Stimulated activated CD4-positive, alpha-beta T cell treated with anti-CD3 and anti-CD28 coated beads, Interleukin-4, amount 100 ng/mL, for 48 hours (primary cell): Measurements from ENCODE around the gene RPN2.
A peak's percentile ranks its signal among the peaks of the same experiment; 100 is the strongest.

ENCODE experiments used
- DNase-seq, 2 donors: peaks; one replicate each; pipeline ENCODE4 v3.0.0-alpha.2; 2020; ENCODE audit warnings: low read depth in 2 of 2

RPN2 gene

DNA sequence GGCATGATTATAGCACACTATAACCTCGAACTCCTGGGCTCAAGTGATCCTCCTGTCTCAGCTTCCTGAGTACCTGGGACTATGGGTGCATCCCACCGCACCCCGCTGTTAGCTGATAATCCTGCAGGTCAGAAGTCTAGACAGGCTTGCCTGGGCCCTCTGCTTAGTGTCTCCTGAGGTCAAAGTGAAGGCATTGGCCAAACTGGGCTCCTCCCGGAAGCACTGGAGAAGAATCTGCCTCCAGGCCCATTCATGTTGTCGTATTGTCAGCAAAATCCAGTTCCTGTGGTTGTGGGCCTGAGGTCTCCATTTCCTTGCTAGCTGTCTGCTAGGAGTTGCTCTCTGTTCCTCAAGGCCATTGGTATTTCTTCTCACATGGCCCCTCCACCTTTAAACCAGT is 6.6 kb downstream of the RPN2 start:
- no peak for DNase-seq

DNA sequence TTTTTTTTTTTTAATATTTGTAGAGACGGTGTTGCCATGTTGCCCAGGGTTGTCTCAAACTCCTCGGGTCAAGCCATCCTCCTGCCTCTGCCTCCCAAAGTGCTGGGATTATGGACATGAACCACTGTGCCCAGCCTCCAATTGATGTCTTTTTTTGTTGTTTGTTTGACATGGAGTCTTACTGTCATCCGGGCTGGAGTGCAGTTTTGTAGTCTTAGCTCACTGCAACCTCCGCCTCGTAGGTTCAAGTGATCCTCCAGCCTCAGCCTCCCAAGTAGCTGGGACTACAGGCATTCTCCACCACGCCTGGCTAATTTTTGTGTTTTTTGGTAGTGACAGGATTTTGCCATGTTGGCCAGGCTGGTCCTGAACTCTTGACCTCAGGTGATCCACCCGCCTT is 9.7 kb downstream of the RPN2 start:
- no peak for DNase-seq

DNA sequence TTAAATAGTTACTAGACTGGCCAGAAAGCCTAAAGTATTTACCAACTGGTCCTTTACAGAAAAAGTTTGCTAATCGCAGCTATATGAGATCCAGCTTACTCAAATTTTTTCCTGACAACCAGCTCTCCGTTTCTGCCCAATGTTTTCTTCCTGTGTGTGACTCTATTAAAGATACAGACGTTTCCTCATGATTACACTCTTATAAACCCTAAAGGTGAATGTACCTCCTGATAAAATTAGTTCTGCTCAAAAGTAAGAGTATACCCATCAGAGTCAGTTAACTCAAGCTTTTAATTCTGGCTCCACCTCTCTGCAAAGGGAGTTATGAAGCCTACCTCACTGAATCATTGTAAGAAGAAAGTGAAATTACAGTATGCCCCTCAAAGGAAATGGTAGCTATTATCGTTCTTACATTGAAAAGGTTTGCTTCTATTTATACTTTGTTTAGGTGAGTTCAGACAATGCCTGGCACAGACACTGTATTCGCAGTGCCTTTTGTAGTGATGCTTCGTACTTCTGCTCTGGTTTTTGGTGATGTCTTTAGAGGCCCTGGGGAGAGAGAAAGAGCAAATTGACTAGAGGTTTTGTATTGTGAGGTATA is 10.4 kb downstream of the RPN2 start:
- DNase-seq = no peak

DNA sequence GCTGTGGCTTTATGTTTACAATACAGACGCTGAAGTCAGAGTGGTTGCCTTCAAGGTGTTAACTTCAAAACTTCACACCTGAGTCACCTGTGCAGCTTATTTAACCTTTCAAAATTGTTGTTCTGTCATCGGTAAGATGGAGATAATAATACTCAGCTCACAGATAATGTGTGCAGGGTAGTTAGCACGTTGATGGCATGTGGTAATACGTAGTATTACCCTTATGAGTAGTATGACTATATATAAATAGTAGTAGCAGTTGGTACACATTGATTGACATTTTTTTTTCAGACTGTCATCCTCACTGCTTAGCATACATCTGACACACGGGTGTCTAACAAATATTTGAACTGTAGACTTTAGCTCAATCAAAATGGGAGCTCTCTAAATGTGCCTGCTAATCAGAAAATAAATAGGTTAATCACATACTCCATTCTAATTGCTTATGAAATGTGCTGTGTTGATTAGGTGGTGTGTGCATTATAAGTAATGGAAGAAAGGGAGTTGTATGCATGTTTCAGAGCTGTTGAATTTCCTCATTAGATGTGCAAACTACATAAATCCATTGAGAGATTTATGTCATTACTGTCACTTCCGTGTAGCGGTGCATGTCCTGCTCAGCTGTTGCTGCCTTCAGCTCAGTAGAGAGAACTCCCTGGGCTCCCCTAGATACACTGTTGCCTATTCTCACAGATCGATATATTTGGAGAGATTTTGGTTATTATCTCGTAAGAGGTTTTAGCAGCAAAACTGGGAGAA is 11.4 kb downstream of the RPN2 start:
- no peak for DNase-seq

DNA sequence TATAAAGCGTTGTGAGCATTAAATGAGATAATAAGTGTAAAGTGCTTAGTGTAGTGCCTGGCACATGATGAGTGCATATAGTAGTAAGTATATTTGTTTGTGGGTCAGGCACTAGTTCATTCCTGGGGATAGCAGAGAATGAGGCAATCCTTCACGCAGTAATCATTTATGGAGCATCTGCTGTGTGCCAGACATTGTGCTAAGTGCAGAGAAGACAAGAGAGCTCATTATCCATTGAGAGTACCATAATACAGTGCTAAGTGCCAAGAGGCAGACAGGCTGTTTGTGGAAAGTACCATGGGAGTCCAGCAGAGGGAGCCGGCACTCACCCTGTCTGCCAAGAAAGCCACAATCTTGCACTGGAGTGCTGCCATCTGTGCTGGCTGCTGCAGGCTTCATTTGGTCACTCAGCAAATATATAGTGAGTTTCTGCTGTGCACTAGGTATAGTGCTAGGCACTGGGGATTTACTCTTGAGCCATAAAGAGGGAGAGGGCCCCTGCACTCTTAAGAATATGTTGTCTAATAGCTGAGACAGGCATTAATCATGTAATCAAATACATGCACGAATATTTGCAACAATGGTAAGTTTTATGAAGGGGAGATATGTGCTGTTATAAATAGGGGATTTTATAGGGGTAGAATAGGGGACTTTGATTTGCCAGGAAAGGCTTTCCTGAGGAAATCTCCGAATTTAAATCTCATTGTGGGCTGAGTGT is 13.2 kb downstream of the RPN2 start:
- peak; percentile 60 to 61 for DNase-seq

DNA sequence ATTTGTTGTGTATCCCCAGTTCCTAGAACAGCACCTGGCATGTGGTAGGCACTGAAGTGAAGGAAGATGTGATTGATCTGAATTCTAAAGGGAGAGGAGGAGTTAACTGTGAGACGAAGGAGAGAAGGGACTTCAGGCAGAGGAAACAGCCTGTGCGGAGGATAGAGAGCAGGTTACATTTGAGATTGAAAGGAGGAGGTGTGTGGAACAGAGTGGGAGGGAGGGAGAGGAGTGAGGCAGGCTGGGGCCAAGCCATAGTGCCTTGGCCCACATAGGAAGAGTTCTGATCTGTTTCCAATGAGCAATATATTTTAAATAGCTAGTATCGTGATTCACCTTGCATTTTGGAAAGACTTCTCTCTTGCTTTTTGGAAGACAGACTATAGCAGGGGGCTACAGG is 14.1 kb downstream of the RPN2 start:
- no peak for DNase-seq

DNA sequence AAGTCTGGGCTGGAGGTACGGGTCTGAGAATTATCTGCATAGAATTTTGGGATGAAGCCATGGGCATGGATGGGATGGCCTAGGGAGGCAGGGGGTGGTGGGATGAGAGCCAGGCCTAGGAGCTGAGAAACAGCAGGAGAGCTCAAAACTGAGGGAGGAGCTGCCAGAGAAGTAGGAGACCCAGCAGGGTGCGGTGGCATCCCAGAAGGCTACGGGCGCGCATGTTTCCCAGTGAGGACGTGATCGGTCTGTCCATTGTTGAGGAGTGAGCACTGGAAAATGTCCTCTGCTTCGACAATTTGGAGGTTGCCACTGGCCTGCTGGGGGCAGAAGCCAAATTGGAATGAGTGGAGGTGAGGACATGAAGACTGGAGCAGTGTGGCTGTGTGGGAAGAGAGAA is 14.7 kb downstream of the RPN2 start:
- DNase-seq = no peak

DNA sequence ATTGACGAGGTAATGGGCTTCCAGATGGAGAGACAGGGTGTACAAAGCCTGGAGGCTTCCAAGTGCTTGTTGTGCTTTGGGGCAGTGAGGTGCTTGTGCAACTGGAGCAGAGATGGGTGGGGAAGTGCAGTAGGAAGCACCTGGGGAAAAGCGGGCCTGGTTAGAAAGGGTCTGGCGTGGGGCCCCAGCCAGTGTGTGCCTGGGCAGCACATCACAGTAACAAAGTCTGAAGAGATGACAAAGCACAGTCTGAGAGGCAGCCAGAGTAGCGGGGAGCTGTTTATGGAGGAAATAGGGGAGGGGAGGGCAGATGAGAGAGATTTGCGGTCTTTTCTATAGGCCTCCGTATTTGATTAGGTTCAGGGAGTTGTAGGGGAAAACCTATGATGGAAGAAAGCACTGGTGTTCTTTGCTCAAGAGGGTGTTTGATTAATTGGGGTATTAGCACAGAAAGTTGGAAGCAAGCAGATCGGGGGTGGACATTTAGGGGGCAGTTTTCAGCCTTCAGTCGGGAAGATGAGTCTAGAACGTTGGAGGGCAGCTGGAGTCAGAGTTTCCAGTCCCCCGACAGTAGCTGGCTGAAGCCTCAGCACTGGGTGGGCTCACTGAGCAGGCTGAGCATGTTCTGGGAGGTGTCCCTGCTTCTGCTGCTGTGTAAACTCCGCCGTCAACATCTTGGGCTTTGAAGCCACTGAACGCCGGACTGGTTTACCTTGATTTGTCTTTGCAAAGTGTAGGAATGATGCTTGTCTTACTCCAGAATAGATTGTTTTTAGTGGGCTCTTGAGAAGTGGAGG is 15.7 kb downstream of the RPN2 start:
- DNase-seq = no peak

DNA sequence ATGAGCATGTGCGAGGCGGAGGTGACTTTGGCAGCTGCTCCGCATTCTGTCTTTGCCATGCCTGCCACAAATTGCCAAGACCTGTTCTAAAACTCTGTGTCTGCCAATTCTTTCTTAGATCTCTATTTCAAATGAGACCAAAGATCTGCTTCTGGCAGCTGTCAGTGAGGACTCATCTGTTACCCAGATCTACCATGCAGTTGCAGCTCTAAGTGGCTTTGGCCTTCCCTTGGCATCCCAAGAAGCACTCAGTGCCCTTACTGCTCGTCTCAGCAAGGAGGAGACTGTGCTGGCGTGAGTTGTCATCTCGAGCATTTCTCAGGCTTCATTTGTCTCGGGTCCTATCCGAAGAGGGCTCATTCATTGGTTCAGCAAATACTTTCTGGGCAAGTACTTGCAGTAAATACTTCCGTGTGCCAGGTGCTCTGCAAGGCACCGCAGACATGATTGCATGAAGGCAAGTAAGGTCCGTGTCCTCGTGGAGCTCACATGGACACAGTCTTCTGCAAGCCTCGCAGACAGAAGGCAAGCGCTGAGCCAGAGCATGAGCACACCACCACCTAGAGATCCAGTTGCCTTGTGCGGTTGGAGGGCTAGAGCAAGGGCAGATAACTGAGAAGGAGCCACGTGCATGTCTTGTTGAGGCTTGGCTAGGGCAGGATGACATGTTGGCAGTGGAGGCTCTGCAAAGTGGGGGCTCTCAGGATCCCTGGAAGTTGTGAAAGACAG is 20.0 kb downstream of the RPN2 start:
- no peak for DNase-seq

DNA sequence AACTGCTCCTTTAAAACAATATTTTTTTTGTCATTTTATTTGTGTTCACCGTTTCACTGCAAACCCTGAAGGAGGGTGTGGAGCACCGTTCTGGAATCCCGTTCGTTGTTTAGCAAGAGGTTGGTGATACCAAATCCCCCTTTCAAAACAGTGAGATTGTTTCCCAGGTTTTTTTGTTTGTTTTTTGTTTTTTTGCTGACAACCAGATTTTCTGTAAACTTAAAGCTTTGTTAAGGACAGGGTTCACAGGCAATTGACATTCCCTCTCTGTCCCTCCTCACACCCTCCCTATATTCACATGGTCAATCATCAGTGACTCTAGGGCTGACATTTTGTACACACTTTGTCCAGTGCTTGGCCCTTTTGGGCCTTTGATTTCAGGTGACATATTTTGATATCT is 21.2 kb downstream of the RPN2 start:
- no peak for DNase-seq

DNA sequence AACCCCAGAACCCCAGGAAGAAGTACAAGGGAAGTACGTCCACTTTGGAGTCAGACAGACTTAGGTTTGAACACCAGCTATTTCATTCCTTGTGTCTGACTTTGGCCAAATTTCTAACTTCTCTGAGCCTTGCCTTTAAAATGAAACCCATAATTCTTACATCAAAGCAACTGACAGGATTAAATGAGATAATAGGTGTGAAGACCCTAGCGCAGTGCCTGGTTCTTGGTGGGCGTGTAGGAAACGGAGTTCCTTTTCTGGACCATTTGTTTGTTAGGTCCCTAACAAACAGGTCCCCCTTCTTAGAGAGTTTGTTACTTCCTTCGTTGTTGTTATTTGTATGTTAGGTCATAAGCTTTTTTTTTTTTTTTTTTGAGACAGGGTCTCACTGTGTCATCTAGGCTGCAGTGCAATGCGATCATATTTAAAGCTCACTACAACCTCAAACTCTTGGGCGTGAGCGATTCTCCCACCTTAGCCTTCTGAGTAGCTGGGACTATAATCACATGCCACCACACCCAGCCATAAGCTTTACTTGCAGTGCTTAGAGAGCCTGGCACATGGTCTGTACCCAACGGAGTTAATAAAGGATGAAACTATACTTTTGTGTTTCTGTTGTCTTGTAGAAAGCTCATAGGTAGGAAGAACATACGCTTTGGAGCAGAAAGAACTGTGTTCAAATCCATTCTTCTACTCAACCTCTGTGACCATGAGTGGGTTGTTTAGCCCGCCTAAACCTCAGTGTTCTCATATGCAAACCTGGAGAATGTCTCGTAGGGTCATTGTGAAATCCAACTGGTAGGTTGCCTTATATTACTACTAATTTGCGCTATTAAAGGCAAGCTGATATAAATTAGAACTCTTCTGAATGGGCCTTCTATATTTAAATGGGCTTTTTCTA is 22.0 kb downstream of the RPN2 start:
- no peak for DNase-seq

DNA sequence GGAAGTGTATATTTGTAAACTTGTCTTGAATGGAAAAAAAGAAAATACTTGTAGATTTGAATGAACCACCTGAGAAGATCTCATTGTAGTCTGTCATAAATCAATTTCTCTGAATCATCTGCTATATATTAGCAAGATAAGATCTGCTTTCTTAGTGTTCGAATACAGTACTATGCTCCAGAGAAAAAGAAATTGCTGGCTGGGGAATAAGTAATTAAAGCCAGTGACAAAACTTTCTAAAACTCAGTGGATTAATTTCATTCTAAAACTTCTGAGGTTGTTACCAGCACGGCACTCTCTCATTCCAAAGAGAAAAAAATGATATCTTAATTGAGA is 22.7 kb downstream of the RPN2 start:
- no peak for DNase-seq

DNA sequence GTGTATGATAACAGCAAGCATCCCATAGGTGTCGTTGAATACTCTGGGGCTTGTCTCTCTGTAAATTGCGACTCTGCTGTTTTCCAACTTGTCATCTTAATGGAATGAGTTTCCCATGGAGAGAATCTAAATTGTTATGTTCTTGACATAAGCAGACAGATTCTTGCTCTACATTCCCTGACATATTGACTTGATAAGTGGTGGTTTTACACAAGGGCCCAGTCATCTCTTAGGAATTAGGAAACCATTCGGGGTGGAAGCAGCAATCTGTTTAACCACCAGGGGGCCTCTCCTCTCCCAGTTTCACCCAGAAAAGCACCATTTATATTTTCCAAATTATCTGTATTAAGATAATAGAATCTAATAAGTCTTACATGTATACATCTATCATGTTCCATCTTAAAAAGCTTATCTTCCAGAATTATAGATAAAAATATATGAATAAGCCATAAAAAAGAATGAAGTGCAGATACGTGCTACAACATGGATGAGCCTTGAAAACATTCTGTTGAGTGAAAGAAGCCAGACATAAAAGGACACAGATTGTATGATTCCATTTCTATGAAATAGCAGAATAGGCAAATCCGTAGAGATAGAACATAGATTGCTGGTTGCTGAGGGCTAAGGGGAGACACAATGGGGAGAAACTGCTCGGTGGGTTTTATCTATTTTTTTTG is 23.3 kb downstream of the RPN2 start:
- no peak for DNase-seq

DNA sequence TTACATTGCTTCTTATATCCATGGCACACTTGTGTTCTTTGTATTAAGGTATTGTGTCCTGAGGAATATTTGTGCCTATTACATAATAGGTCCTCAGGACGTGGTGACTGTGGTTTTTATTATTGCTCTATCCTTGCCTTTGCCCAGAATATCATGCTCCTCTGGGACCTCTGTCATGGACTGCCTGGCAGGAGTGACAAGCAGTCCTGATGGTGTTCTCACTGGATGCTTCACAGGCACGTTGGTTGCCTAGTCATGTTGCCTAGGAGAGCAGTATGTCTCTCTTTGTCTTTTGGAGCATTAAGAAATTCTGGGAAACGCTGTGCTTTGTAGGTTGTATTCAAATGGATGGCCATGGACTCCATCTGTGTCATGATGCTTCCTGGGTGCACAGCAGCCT is 24.9 kb downstream of the RPN2 start:
- DNase-seq = no peak

DNA sequence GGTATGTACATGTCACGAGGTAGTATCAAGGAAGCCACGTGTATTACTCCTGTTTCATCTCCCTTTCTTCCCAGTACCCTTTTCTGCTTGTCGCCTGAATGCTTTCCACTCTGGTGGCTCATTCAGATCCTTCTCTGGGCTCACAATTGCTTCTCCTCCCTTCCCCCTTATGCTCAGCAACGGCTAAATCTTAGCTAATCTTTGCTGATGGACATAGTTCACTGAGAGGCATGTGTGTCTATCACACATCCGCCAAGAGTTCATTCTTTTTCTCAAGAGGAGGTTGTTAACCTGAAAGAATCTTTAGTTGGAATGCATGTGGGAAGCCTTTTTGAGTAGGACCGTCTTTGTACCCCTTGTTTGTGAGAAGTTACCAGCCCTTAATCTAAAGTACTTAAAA is 26.0 kb downstream of the RPN2 start:
- DNase-seq = no peak

DNA sequence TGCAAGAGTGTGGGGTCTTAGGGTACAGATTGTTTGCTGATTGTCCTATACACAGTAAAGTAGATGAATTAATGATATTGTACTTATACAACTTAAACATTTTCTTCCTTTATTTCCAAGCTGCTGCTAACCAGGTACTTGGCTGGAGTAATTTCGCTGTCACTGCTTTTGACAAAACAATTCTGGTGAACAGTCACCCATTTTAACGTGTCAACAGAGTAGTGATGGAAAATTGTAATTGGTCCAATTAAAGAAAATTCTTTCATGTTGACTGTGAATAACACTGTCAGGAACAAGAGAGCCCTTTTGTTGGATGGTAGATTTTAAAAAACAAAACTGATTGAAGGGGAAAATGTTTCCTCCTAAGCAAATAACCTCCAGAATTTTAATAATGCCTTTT is 26.7 kb downstream of the RPN2 start:
- DNase-seq = no peak

DNA sequence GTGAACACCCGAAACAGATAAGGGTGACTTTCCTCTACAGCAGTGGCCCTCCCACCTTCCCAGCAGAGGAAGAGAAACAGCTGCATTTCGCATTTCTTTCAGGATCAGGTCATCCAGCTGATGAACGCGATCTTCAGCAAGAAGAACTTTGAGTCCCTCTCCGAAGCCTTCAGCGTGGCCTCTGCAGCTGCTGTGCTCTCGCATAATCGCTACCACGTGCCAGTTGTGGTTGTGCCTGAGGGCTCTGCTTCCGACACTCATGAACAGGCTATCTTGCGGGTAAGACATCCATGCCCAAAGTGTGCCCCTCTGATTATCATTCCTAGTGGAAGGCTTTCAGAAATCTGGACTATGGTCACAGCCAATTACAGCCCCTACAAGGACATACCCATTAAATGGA is 28.0 kb downstream of the RPN2 start:
- no peak for DNase-seq

DNA sequence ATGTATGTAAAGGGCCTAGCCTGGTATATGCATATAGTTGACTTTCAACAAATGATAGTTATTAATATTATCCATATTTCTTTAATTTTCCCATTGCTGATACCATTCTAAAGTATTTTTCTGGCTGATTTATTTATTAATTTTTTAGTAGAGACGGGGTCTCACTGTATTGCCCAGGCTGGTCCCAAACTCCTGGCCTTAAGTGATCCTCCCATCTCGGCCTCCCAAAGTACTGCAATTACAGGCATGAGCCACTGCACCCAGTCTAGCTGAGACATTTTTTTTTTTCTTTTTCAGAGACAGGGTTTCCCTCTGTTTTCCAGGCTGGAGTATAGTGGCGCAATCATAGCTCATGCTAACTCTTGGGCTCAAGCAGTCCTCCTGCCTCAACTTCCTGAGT is 30.1 kb downstream of the RPN2 start:
- no peak for DNase-seq

DNA sequence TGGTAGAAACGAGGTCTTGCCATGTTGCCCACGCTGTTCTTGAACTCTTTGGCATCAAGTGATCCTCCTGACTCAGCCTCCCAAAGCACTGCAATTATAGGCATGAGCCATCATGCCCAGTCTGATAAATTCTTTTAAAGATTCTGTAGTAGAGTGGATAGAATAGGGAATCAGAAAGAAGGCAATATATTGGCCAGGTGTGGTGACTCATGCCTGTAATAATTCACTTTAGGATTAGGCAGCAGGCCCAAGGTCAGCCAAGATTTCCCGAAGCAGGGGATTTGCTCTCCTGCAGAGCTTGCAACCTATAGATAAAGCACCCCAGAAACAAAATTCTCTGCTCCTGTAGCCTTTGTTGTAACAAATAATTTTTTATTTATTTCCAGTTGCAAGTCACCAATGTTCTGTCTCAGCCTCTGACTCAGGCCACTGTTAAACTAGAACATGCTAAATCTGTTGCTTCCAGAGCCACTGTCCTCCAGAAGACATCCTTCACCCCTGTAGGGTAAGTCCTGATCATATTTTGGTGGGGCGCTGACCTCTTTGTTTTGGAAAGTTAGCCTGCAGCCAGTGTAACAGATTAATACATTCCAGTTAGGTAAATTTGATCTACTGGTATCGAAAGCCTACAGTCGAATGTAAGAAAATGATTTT is 30.7 kb downstream of the RPN2 start:
- no peak for DNase-seq

DNA sequence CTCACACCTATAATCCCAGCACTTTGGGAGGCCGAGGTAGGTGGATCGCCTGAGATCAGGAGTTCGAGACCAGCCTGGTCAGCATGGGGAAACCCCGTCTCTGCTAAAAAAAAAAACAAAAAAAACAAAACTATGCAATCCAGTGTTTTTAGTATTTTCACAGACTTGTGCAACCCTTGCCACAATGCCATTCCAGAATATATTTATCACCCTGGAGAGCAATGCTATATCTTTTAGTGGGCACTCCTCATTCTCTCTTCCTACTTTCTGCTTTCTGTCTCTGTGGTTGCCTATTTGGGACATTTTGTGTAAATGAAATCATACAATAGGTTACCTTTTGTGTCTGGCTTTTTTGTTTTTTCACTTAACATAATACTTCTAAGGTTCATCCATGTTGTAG is 39.3 kb downstream of the RPN2 start:
- DNase-seq = no peak
